HEK293 (cell line): Measurements from ENCODE around the gene ITGB2.
A peak's percentile ranks its signal among the peaks of the same experiment; 100 is the strongest.

Source experiments
- IKZF3 ChIP-seq: fragments of 450-650 bp; IDR thresholded peaks from 2 replicates; pipeline ENCODE4 v1.5.0; 2018; ENCODE audit warnings: missing biosample characterization, mild to moderate bottlenecking, missing genetic modification characterization, moderate library complexity
- KLF1 ChIP-seq: fragments of 450-650 bp; formaldehyde crosslinking; IDR thresholded peaks from 2 replicates; pipeline ENCODE4 v1.5.1; 2016; ENCODE audit warnings: missing biosample characterization, missing genetic modification characterization
- MYNN ChIP-seq: fragments of 450-650 bp; formaldehyde crosslinking; IDR thresholded peaks from 2 replicates; pipeline ENCODE4 v1.5.1; 2016; ENCODE audit warnings: missing biosample characterization, missing genetic modification characterization, borderline replicate concordance
- MZF1 ChIP-seq: fragments of 450-650 bp; formaldehyde crosslinking; IDR thresholded peaks from 2 replicates; pipeline ENCODE4 v1.5.1; 2017; ENCODE audit warnings: missing biosample characterization, missing genetic modification characterization, borderline replicate concordance
- OSR2 ChIP-seq: fragments of 450-650 bp; formaldehyde crosslinking; IDR thresholded peaks from 2 replicates; pipeline ENCODE4 v1.5.1; 2016; ENCODE audit warnings: missing biosample characterization, missing genetic modification characterization
- PATZ1 ChIP-seq: fragments of 450-650 bp; formaldehyde crosslinking; IDR thresholded peaks from 2 replicates; pipeline ENCODE4 v1.5.1; 2016; ENCODE audit warnings: missing biosample characterization, missing genetic modification characterization
- TCF7L2 ChIP-seq: IDR thresholded peaks from 2 replicates; pipeline ENCODE4 v1.6.1; 2011; ENCODE audit warnings: low read depth, mild to moderate bottlenecking, inconsistent platforms, low read length, moderate library complexity, borderline replicate concordance
- ZBTB11 ChIP-seq: fragments of 450-650 bp; formaldehyde crosslinking; conservative IDR thresholded peaks from 2 replicates; pipeline ENCODE4 v1.5.1; 2016; ENCODE audit warnings: low read depth, missing biosample characterization, missing genetic modification characterization
- ZBTB44 ChIP-seq: fragments of 450-650 bp; IDR thresholded peaks from 2 replicates; pipeline ENCODE4 v1.5.1; 2018; ENCODE audit warnings: missing biosample characterization, mild to moderate bottlenecking, missing genetic modification characterization
- ZBTB6 ChIP-seq: fragments of 450-650 bp; formaldehyde crosslinking; IDR thresholded peaks from 2 replicates; pipeline ENCODE4 v1.5.1; 2017; ENCODE audit warnings: missing biosample characterization, missing genetic modification characterization
- ZFP37 ChIP-seq: fragments of 450-650 bp; formaldehyde crosslinking; IDR thresholded peaks from 2 replicates; pipeline ENCODE4 v1.5.1; 2016; ENCODE audit warnings: missing biosample characterization, missing genetic modification characterization
- ZFP69B ChIP-seq: fragments of 450-650 bp; formaldehyde crosslinking; IDR thresholded peaks from 2 replicates; pipeline ENCODE4 v1.5.1; 2016; ENCODE audit warnings: missing biosample characterization, missing genetic modification characterization
- ZIC2 ChIP-seq: fragments of 450-650 bp; formaldehyde crosslinking; IDR thresholded peaks from 2 replicates; pipeline ENCODE4 v1.5.1; 2016; ENCODE audit warnings: missing biosample characterization, missing genetic modification characterization
- ZNF121 ChIP-seq: fragments of 450-650 bp; formaldehyde crosslinking; IDR thresholded peaks from 2 replicates; pipeline ENCODE4 v1.5.1; 2016; ENCODE audit warnings: missing biosample characterization, missing genetic modification characterization
- ZNF2 ChIP-seq: fragments of 450-650 bp; formaldehyde crosslinking; IDR thresholded peaks from 2 replicates; pipeline ENCODE4 v1.5.1; 2016; ENCODE audit warnings: missing biosample characterization, missing genetic modification characterization
- ZNF221 ChIP-seq: fragments of 450-650 bp; formaldehyde crosslinking; IDR thresholded peaks from 2 replicates; pipeline ENCODE4 v1.5.1; 2017; ENCODE audit warnings: missing biosample characterization, missing genetic modification characterization, borderline replicate concordance
- ZNF239 ChIP-seq: fragments of 450-650 bp; formaldehyde crosslinking; IDR thresholded peaks from 2 replicates; pipeline ENCODE4 v1.5.1; 2016; ENCODE audit warnings: missing biosample characterization, missing genetic modification characterization
- ZNF311 ChIP-seq: fragments of 450-650 bp; formaldehyde crosslinking; IDR thresholded peaks from 2 replicates; pipeline ENCODE4 v1.5.1; 2017; ENCODE audit warnings: missing biosample characterization, missing genetic modification characterization, borderline replicate concordance
- ZNF391 ChIP-seq: fragments of 450-650 bp; formaldehyde crosslinking; IDR thresholded peaks from 2 replicates; pipeline ENCODE4 v1.5.1; 2016; ENCODE audit warnings: low read depth, missing biosample characterization, missing genetic modification characterization, borderline replicate concordance
- ZNF423 ChIP-seq: fragments of 450-650 bp; formaldehyde crosslinking; IDR thresholded peaks from 2 replicates; pipeline ENCODE4 v1.5.1; 2016; ENCODE audit warnings: missing biosample characterization, missing genetic modification characterization
- ZNF521 ChIP-seq: fragments of 450-650 bp; formaldehyde crosslinking; IDR thresholded peaks from 2 replicates; pipeline ENCODE4 v1.5.1; 2017; ENCODE audit warnings: missing biosample characterization, mild to moderate bottlenecking, missing genetic modification characterization
- ZNF561 ChIP-seq: fragments of 450-650 bp; IDR thresholded peaks from 2 replicates; pipeline ENCODE4 v1.5.1; 2018; ENCODE audit warnings: missing biosample characterization, missing genetic modification characterization, borderline replicate concordance
- ZNF571 ChIP-seq: fragments of 450-650 bp; formaldehyde crosslinking; IDR thresholded peaks from 2 replicates; pipeline ENCODE4 v1.5.0; 2017; ENCODE audit warnings: missing biosample characterization, missing genetic modification characterization
- ZNF596 ChIP-seq: fragments of 450-650 bp; IDR thresholded peaks from 2 replicates; pipeline ENCODE4 v1.5.0; 2018; ENCODE audit warnings: missing biosample characterization, mild to moderate bottlenecking, missing genetic modification characterization, moderate library complexity
- ZNF610 ChIP-seq: fragments of 450-650 bp; formaldehyde crosslinking; IDR thresholded peaks from 2 replicates; pipeline ENCODE4 v1.5.1; 2016; ENCODE audit warnings: missing biosample characterization, missing genetic modification characterization, borderline replicate concordance
- ZNF623 ChIP-seq: fragments of 450-650 bp; formaldehyde crosslinking; IDR thresholded peaks from 2 replicates; pipeline ENCODE4 v1.5.1; 2016; ENCODE audit warnings: missing biosample characterization, missing genetic modification characterization
- ZNF629 ChIP-seq: fragments of 450-650 bp; formaldehyde crosslinking; IDR thresholded peaks from 2 replicates; pipeline ENCODE4 v1.5.1; 2017; ENCODE audit warnings: missing biosample characterization, missing genetic modification characterization
- ZNF658 ChIP-seq: fragments of 450-650 bp; formaldehyde crosslinking; IDR thresholded peaks from 2 replicates; pipeline ENCODE4; 2016; ENCODE audit warnings: missing biosample characterization, missing genetic modification characterization
- ZNF692 ChIP-seq: fragments of 450-650 bp; formaldehyde crosslinking; IDR thresholded peaks from 2 replicates; pipeline ENCODE4 v1.5.1; 2016; ENCODE audit warnings: missing biosample characterization, missing genetic modification characterization
- ZNF76 ChIP-seq: fragments of 450-650 bp; formaldehyde crosslinking; IDR thresholded peaks from 2 replicates; pipeline ENCODE4; 2016; ENCODE audit warnings: low read depth, missing biosample characterization, missing genetic modification characterization, borderline replicate concordance
- ZNF785 ChIP-seq: fragments of 450-650 bp; formaldehyde crosslinking; IDR thresholded peaks from 2 replicates; pipeline ENCODE4 v1.5.1; 2016; ENCODE audit warnings: missing biosample characterization, missing genetic modification characterization

Gene ITGB2

GRCh38 chr21:44939532-44940115 lies 18.9 kb upstream of the ITGB2 start, which contains the start of gene SLX9 (continued):
- peak; percentile 86 for TF ChIP-seq ZNF391
- no peak for TF ChIP-seq ZNF571
- TF ChIP-seq ZBTB44 (tag by site-specific recombination) = peak; percentile 73
- no peak for TF ChIP-seq ZIC2
- TF ChIP-seq ZNF76 (tag by site-specific recombination) = peak; percentile 92
- TF ChIP-seq ZNF692 (tag by site-specific recombination) = peak; percentile 94
- TF ChIP-seq OSR2 (tag by site-specific recombination) = peak; percentile 91
- 0 out of 2 replicates have a peak, but pooled peaks have one; percentile 51 for TF ChIP-seq IKZF3 (tag by site-specific recombination)
- peak; percentile 90; the same call in 1 of the 2 replicates for TF ChIP-seq ZFP37 (tag by site-specific recombination)
- peak; percentile 80 for TF ChIP-seq ZNF629
- no peak for TF ChIP-seq ZNF658 (tag by site-specific recombination)
- no peak; the same call in 1 of the 2 replicates for TF ChIP-seq ZNF423 (tag by site-specific recombination)
- peak; percentile 53; the same call in 1 of the 2 replicates for TF ChIP-seq ZNF596 (tag by site-specific recombination)
- peak; percentile 87 for TF ChIP-seq PATZ1 (tag by site-specific recombination)
- TF ChIP-seq MYNN (tag by site-specific recombination) = no peak; the same call in 1 of the 2 replicates
- peak; percentile 48 for TF ChIP-seq ZNF785 (tag by site-specific recombination)
- TF ChIP-seq ZNF221 = peak; percentile 93; the same call in 1 of the 2 replicates
- TF ChIP-seq ZNF311 (tag by site-specific recombination) = no peak
- TF ChIP-seq ZNF121 (tag by site-specific recombination) = peak; percentile 87
- peak; percentile 87 for TF ChIP-seq ZFP69B (tag by site-specific recombination)
- TF ChIP-seq ZBTB6 (tag by site-specific recombination) = peak; percentile 72
- 0 out of 2 replicates have a peak, but pooled peaks have one; percentile 81 for TF ChIP-seq ZNF239
- peak; percentile 100 for TF ChIP-seq ZNF561
- no peak for TF ChIP-seq ZNF521
- peak; percentile 100 for TF ChIP-seq ZBTB11 (tag by site-specific recombination)
- peak; percentile 18; the same call in 1 of the 2 replicates for TF ChIP-seq ZNF623 (tag by site-specific recombination)
- TF ChIP-seq MZF1 (tag by site-specific recombination) = no peak
- peak; percentile 97 for TF ChIP-seq ZNF610 (tag by site-specific recombination)
- TF ChIP-seq KLF1 = peak; percentile 60; the same call in 1 of the 2 replicates
- no peak for TF ChIP-seq TCF7L2
- peak; percentile 92 for TF ChIP-seq ZNF2 (tag by site-specific recombination)
